Psoas muscle (tissue), 8 donors: ENCODE measurements around the gene KRT6B. TPM values are rescaled to one million over a fixed set of nuclear protein-coding genes. Genes with fewer than 3 reads are reported as not detected.

Source experiments
- ATAC-seq, 4 donors: fragments of 200-7000 bp; cut with Tn5 transposase; one replicate each; pipeline ENCODE4 v1.9.1; 2020; ENCODE audit warnings: moderate library complexity in 3 of 4, mild to moderate bottlenecking in 2 of 4
- DNase-seq, 2 donors: peaks; one replicate each; pipeline ENCODE4 v3.0.0-alpha.2; 2020
- H3K27ac ChIP-seq: fragments of 200-600 bp; one replicate; pipeline ENCODE4 v1.8.0; 2022
- H3K27me3 ChIP-seq, 3 donors: fragments of 200-600 bp in 1 of 3; one replicate each; pipeline versions ENCODE4 v1.6.1 to v1.8.0; 2013 to 2022; ENCODE audit warnings: low read length in 2 of 3, mild to moderate bottlenecking in 2 of 3, moderate library complexity in 1 of 3; ENCODE audit not compliant: insufficient read depth in 3 of 3
- H3K36me3 ChIP-seq, 2 donors: fragments of 200-600 bp in 1 of 2; one replicate each; pipeline versions ENCODE4 v1.6.1 to v1.8.0; 2013 to 2022; ENCODE audit warnings: low read depth in 1 of 2, mild to moderate bottlenecking in 1 of 2, moderate library complexity in 1 of 2; ENCODE audit not compliant: insufficient read depth in 1 of 2
- H3K4me1 ChIP-seq: fragments of 200-600 bp; one replicate; pipeline ENCODE4 v1.8.0; 2022
- H3K4me3 ChIP-seq: fragments of 200-600 bp; one replicate; pipeline ENCODE4 v1.8.0; 2022; ENCODE audit warnings: mild to moderate bottlenecking
- H3K9me3 ChIP-seq: fragments of 200-600 bp; one replicate; pipeline ENCODE4 v1.8.0; 2022
- WGBS, 3 donors: extraction: QIAGEN DNeasy Blood & Tissue Kit; methylation state at CpG; one replicate each; pipeline versions ENCODE4 v1.1.6 to v1.1.7; 2013; 5-methylcytosine and 5-hydroxymethylcytosine counted together
- intact Hi-C, 2 donors: fragments of 100-400 bp; cut with DNase I; formaldehyde crosslinking; loops; one replicate each; pipeline versions ENCODE4 v1.11.0 to v1.14.2; 2022
- polyA plus RNA-seq, 3 donors: library from polyadenylated mRNA; stranded (reverse); fragments of 200-250 nt; gene quantifications; one replicate each; pipeline ENCODE4 v1.2.3, GENCODE V29; 2013
- total RNA-seq, 4 donors: library from RNA; stranded (reverse); fragmentation: NEBNext Ultra II Directional in 2 of 4; extraction: Animal tissue kit (Norgen Biotek cat#: 25700) in 2 of 4; gene quantifications; one replicate each; pipeline versions ENCODE4 v1.2.1 to v1.2.4, GENCODE V29; 2021 to 2023
- TF ChIP-seq, protein P1 (sequence below): fragments of 200-600 bp; IDR thresholded peaks from one replicate; pipeline ENCODE4 v1.8.0; 2022; ENCODE audit warnings: antibody characterized with exemption
- donor health status: healthy with polysubstance abuse.
- donor health status: DM: no; HTN: no; CAD: no; lungs with moderate emphysema.
- donor health status: Bipolar disorder and iron deficiency.
- donor health status: healthy.
- donor health status: DM: yes; HTN: yes; CAD: no.
- donor health status: DM: no; HTN: no; CAD: no.
- donor health status: DM: no; HTN: no; CAD: no.
- donor health status: DM: yes; HTN: yes; CAD: no.

Gene KRT6B
- total and polyA plus RNA-seq, 7 donors: 0.04 to 0.32 (median 0.15) TPM; not detected in 3

DNA sequence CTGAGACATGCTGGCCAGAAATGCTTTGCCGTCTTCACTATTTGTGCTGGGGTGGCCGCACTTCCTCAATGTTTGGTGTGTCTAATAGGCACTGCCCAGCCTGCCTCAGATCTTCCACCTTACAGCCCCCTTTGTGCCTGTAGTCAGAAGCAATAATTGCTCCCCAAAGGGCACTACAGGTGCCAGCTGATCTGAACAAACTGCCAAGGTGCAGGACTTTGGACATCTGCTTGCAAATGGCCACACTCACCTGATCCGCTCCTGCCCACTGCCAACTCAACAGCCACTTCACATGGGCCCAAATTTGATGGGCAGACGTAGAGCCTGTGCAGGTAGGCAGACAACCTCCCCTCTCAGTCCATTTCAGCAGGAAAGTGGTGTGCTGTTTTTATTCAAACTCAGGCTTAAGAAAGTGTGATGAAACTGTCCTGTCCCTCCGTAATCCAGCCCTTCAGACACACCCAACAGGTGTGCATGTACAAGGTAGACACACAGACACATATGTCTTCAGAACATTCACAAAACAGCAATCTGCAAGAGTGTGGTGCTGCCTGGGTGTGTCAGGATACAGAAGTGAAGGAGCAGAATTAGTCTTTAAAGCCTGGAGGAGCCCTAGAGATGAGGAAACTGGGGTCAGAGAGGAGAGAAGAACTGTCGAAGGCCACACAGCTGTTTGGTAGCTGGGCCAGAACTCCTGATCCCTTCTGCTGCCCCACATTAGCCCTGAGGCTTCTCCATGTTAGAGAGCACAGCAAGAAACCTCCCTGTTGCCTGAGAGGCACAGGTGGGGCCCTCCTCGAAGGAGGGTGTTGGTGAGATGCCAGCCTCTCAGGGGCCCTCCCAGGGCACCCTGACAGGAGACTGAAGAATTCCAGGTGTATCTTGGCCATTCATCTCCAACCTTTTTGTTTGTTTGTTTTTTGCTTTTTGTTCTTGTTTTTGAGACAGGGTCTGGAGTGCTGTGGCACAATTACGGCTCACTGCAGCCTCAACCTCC lies 13.3 kb downstream of the KRT6B start:
- no peaks in the 10 kb centered on the region for H3K9me3 ChIP-seq
- ATAC-seq (no peak), DNase-seq (no peak)
- TF ChIP-seq, protein P1, sequence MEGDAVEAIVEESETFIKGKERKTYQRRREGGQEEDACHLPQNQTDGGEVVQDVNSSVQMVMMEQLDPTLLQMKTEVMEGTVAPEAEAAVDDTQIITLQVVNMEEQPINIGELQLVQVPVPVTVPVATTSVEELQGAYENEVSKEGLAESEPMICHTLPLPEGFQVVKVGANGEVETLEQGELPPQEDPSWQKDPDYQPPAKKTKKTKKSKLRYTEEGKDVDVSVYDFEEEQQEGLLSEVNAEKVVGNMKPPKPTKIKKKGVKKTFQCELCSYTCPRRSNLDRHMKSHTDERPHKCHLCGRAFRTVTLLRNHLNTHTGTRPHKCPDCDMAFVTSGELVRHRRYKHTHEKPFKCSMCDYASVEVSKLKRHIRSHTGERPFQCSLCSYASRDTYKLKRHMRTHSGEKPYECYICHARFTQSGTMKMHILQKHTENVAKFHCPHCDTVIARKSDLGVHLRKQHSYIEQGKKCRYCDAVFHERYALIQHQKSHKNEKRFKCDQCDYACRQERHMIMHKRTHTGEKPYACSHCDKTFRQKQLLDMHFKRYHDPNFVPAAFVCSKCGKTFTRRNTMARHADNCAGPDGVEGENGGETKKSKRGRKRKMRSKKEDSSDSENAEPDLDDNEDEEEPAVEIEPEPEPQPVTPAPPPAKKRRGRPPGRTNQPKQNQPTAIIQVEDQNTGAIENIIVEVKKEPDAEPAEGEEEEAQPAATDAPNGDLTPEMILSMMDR: no peak
- WGBS, 3 donors: 79 to 83% (median 80%) methylated on average over 8 of the region's 8 CpGs
- no peak overlapping the region for H3K4me3 ChIP-seq
- H3K36me3 ChIP-seq: no peaks in the 10 kb centered on the region
- H3K4me1 ChIP-seq: no peaks in the 10 kb centered on the region
- intact Hi-C loops: no loop called here
- H3K27ac ChIP-seq: no peak overlapping the region
- peaks cover 0 to 36% (median 0%) of the 10 kb centered on the region in 3 donors for H3K27me3 ChIP-seq

DNA sequence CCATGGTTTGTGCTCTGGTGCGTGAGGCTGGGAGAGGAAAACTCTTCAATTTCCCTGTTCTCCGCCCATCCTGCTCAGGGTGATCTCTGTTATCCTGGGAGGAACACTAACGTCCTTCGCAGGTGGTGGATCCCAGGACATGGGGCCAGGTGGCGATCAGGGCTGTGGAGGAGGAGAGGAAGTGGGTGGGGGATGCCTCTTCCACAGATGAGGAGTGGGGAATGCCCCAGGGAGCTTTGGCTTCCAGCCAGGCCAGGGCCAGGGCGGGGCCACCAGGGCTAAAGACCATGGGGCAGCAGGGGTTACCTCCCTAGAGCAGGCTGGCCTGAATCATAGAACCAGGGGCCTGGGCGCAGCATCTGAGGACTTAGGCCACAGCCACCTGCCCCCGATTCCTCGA lies 14.4 kb downstream of the KRT6B start:
- Histone ChIP-seq H3K4me3 (no peak overlapping the region), H3K4me1 (no peaks in the 10 kb centered on the region), H3K27me3 (peaks cover 0 to 41% (median 0%) of the 10 kb centered on the region in 3 donors), H3K36me3 (no peaks in the 10 kb centered on the region), H3K27ac (no peak overlapping the region), H3K9me3 (no peaks in the 10 kb centered on the region)
- no peak for ATAC-seq
- TF ChIP-seq, protein P1: no peak
- DNase-seq: no peak
- 66 to 68% (median 67%) methylated on average over 9 of the region's 9 CpGs for WGBS, 3 donors
- intact Hi-C loops: no loop called here

DNA sequence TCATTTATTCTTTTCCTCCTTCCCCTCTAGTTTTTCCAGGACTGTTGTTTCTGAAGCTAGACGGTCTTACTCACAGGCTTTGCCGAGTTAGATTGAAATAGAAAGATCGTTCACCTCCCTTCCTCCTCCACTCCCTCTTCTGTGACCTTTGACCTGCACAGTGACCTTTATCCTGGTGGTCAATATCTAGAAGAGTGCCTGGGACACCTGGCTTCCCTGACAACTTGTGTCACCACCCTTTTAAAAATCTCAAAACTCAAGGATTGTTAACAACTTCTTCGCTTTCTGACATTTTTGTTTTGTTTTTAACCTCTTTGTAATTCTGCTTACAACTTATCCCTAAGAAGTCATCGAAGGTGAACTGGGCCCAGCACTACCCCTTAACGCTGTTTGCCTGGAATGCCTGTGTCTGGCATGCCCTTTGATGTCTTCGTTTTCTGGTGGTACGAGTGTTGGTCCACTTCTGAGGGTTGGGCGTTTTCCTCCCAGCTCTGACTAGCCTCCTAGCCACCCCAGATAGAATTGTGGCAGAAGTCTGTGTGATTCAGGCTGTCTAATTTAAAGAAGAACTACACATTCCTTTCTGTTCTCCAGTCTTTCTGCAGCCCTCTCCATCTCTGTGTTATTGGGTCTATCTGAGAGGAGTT lies 15.0 kb downstream of the KRT6B start:
- H3K4me1 ChIP-seq: no peaks in the 10 kb centered on the region
- WGBS, 3 donors: 71 to 79% (median 74%) methylated on average over 9 of the region's 9 CpGs
- intact Hi-C loops: no loop called here
- no peaks in the 10 kb centered on the region for H3K36me3 ChIP-seq
- TF ChIP-seq, protein P1: no peak
- ATAC-seq (no peak), DNase-seq (no peak)
- no peak overlapping the region for H3K27ac ChIP-seq
- H3K9me3 ChIP-seq: no peaks in the 10 kb centered on the region
- no peak overlapping the region for H3K4me3 ChIP-seq
- peaks cover 0 to 35% (median 0%) of the 10 kb centered on the region in 3 donors for H3K27me3 ChIP-seq

DNA sequence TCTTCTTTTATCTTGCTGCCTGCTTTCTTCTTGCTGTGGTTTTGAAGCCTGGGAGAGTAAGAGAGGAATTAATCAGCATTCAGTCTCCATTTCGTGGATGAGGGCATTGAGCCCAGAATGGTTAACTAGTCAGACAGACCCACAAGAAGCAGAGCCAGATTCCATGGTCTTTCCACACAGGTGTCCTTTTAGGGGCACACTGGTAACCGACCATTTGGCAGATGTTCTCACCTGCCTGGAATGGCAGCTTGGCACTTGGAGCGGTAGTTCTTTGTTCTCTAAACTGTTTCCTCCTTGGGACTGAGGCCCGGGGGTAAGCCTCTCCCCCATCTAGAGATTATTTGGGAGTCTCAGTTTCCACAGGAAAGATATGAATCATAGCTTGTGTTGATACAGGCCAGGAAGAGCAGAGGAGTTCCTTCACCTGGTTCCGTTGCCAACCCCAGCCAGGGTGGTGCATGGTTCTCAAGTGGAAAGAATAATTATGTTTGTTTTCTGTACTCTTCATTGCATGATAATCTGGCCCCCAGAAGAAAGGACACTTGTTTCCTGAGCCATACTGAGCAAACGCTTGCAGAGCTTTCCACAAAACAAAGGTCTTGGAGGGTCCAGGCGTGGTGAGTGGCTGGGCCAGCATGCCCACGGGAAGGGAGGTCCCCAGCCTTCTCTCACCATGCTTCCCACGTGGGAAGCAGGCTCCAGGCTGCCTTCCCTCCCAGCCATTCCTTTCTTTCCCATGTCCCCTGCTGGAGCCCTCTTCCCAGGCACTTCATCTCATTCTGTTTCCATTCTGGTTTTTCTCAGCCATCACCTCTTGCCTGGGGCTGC lies 15.7 kb downstream of the KRT6B start:
- Histone ChIP-seq H3K27me3 (peaks cover 0 to 30% (median 0%) of the 10 kb centered on the region in 3 donors), H3K4me1 (no peaks in the 10 kb centered on the region), H3K4me3 (no peak overlapping the region), H3K9me3 (no peaks in the 10 kb centered on the region), H3K36me3 (no peaks in the 10 kb centered on the region), H3K27ac (no peak overlapping the region)
- intact Hi-C loops: no loop called here
- 39 to 50% (median 39%) methylated on average over 9 of the region's 9 CpGs for WGBS, 3 donors
- no peak for DNase-seq
- ATAC-seq: no peak
- TF ChIP-seq, protein P1: no peak
